Astrocyte (in vitro differentiated cells and primary cell): ENCODE results near the gene HSPB1.

ENCODE experiments used
- EZH2 ChIP-seq: IDR thresholded peaks from 2 replicates; pipeline ENCODE4 v1.6.1; 2012; ENCODE audit warnings: mild to moderate bottlenecking, low read length, inconsistent platforms; ENCODE audit not compliant: insufficient read depth
- TF ChIP-seq, protein P1 (sequence below): IDR thresholded peaks from 2 replicates; pipeline ENCODE4 v1.5.1; 2011; ENCODE audit warnings: low read depth, mild to moderate bottlenecking, inconsistent platforms, low read length, moderate library complexity; ENCODE audit not compliant: insufficient read depth

GRCh38 chr7:76260171-76260703 is 42.2 kb upstream of the HSPB1 start:
- TF ChIP-seq, protein P1, sequence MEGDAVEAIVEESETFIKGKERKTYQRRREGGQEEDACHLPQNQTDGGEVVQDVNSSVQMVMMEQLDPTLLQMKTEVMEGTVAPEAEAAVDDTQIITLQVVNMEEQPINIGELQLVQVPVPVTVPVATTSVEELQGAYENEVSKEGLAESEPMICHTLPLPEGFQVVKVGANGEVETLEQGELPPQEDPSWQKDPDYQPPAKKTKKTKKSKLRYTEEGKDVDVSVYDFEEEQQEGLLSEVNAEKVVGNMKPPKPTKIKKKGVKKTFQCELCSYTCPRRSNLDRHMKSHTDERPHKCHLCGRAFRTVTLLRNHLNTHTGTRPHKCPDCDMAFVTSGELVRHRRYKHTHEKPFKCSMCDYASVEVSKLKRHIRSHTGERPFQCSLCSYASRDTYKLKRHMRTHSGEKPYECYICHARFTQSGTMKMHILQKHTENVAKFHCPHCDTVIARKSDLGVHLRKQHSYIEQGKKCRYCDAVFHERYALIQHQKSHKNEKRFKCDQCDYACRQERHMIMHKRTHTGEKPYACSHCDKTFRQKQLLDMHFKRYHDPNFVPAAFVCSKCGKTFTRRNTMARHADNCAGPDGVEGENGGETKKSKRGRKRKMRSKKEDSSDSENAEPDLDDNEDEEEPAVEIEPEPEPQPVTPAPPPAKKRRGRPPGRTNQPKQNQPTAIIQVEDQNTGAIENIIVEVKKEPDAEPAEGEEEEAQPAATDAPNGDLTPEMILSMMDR = no peak
- no peak for TF ChIP-seq EZH2
